ENCODE data around the gene NOP9. TPM values are rescaled to one million over a fixed set of nuclear protein-coding genes. Genes with fewer than 3 reads are reported as not detected.
A peak's percentile ranks its signal among the peaks of the same experiment; 100 is the strongest.
"Not testable (repeated sequence)": the region's sequence is repeated elsewhere in the genome, so short reads cannot be mapped to it uniquely, and the experiment has no call there.

Gene NOP9
- total and polyA plus RNA-seq, 4 experiments from 2014 or later = 0.83 to 28.1 (median 12.3) TPM

DNA sequence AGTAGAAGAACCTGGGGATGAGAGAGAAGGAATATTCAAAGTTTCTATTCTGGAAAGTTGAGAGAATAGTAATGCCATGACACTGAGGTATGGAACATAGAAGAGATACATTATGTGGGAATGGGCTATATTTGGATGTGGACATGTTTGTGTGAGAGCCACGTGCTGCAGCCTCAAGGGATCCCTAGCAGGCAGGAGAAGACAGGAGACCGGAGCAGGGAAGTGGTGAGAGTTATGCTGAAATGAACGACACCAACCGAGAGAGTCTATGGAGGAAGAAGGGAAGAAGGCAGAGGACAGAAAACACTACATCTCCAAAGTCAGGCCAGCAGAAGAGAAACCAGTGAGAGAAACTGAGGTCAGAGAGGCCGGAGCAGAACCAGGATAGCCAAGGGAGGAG lies 50.1 kb downstream of the NOP9 start:
- Histone ChIP-seq H3K36me3 (ENCODE audit: insufficient read depth, low read length) (no peaks in the 10 kb centered on the region), H3K4me1 (ENCODE audit: insufficient read depth, low read length) (no peaks in the 10 kb centered on the region), H3K4me3 (ENCODE audit: low read length in 2 of 2) (no peak overlapping the region), H3K9me3 (ENCODE audit: control insufficient read depth in 1 of 2, low read length in 2 of 2) (no peaks in the 10 kb centered on the region), H3K27ac (ENCODE audit: low read depth, low read length) (no peak overlapping the region), H3K27me3 (ENCODE audit: insufficient read depth, low read length) (peaks cover 3% of the 10 kb centered on the region)
- ChIA-PET CTCF (ENCODE audit: partially characterized antibody) (no interaction called here), POLR2A (ENCODE audit: partially characterized antibody) (interaction anchor here (0.7 kb wide), 1 partner anchor 10 kb away, joined by 3 read pairs; the partner anchor contains the start of gene RIPK3)
- H3K4me3 Mint-ChIP-seq = no peak overlapping the region
- no peaks in the 10 kb centered on the region for H3K36me3 Mint-ChIP-seq
- intact Hi-C loops (cut with micrococcal nuclease) = no loop called here
- no peaks in the 10 kb centered on the region for H3K4me1 Mint-ChIP-seq
- no peak for DNase-seq
- no peaks in the 10 kb centered on the region for H3K9me3 Mint-ChIP-seq
- peak overlapping the region in 1 of 7 donors; percentile 26 for H3K27ac Mint-ChIP-seq
- peaks cover 39 to 46% of the 10 kb centered on the region in 2 donors for H3K27me3 Mint-ChIP-seq

DNA sequence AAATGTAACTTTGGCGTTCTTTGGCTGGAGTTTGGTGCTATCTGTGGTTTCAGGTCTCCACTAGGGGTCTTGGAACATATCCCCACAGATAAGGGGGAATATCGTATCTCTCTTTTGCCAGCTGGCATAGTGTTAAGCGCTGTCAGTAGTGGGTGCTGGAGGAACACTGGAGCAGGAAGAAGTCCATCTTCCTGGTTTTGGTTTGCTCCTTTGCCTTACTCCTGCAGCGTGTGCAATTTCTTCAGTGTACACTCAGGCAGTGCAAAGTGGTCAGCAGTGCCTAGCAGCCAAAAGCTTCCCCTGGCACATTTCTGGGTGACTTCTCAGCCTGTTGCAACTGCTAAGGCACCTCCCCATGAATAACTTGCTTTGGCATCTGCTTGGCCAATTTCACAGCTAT lies 51.9 kb downstream of the NOP9 start:
- ChIA-PET POLR2A (ENCODE audit: partially characterized antibody) (no interaction called here), CTCF (ENCODE audit: partially characterized antibody) (interaction anchor here (1.7 kb wide), 1 partner anchor 18 kb away, joined by 6 read pairs; no protein-coding TSS in a partner anchor)
- intact Hi-C loops (cut with micrococcal nuclease) = no loop called here
- peaks cover 3% of the 10 kb centered on the region for H3K27me3 ChIP-seq (ENCODE audit: insufficient read depth, low read length)
- no peaks in the 10 kb centered on the region for H3K9me3 ChIP-seq (ENCODE audit: control insufficient read depth in 1 of 2, low read length in 2 of 2)
- no peak for DNase-seq
- H3K36me3 Mint-ChIP-seq = no peaks in the 10 kb centered on the region
- H3K9me3 Mint-ChIP-seq = no peaks in the 10 kb centered on the region
- H3K27ac Mint-ChIP-seq = no peak overlapping the region
- peaks cover 34 to 37% of the 10 kb centered on the region in 2 donors for H3K27me3 Mint-ChIP-seq
- no peak overlapping the region for H3K4me3 Mint-ChIP-seq
- H3K36me3 ChIP-seq (ENCODE audit: insufficient read depth, low read length) = no peaks in the 10 kb centered on the region
- no peak overlapping the region for H3K4me3 ChIP-seq (ENCODE audit: low read length in 2 of 2)
- no peaks in the 10 kb centered on the region for H3K4me1 Mint-ChIP-seq
- no peaks in the 10 kb centered on the region for H3K4me1 ChIP-seq (ENCODE audit: insufficient read depth, low read length)
- H3K27ac ChIP-seq (ENCODE audit: low read depth, low read length) = no peak overlapping the region

DNA sequence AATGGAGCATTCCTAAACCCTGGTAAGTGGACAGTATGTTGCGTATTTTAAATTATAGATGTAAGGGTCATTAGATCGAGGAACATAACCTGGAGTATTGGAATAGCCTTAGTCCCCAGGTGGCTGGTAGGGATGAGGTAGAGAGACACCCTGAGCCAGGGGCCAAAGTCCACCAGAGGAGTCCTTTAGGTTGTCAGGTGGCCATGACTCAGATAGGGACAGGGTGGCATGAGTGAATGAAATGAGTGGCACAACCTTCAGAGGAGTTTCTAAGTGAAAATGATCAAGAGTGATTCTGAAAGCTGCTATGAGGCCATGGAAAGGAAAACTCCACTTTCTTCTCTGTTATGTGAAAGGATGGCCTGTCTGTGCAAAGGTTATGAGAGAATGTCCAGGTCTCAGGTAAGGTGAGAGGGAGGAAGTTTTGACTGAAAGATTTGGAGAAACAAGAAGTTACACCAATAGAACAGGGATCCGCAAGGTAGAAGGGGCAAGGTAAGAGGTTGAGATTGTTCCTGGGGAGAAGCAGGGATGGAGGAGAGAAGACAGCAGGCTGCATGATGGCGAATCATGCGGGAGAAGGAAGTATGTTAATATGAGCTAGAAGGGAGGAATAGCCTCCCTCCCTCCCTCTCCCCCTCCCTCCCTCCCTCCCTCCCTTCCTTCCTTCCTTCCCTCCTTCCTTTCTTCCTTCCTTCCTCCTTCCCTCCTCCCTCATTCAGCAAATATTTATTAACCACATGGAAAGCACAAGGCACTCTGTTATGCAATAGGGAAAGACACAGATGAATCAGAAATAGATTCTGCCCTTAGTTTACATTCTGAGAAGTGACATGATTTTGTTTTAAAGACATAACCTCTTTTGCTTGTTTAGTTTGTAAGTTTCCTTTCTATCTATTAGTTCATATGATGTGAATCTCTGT lies 54.2 kb downstream of the NOP9 start:
- Histone ChIP-seq H3K27me3 (ENCODE audit: insufficient read depth, low read length) (peaks cover 8% of the 10 kb centered on the region), H3K36me3 (ENCODE audit: insufficient read depth, low read length) (no peaks in the 10 kb centered on the region), H3K4me3 (ENCODE audit: low read length in 2 of 2) (no peak overlapping the region), H3K9me3 (ENCODE audit: control insufficient read depth in 1 of 2, low read length in 2 of 2) (no peaks in the 10 kb centered on the region), H3K4me1 (ENCODE audit: insufficient read depth, low read length) (no peaks in the 10 kb centered on the region), H3K27ac (ENCODE audit: low read depth, low read length) (no peak overlapping the region)
- CTCF ChIA-PET (ENCODE audit: partially characterized antibody) = interaction anchor here (1.3 kb wide), 1 partner anchor 77 kb away, joined by 3 read pairs; no protein-coding TSS in a partner anchor
- no peak for DNase-seq
- intact Hi-C loops (cut with micrococcal nuclease) = no loop called here
- POLR2A ChIA-PET (ENCODE audit: partially characterized antibody) = interaction anchor here (0.6 kb wide), 1 partner anchor 76 kb away, joined by 3 read pairs; the partner anchor contains the start of genes CBLN3 and KHNYN
- Mint-ChIP-seq H3K27me3 (peaks cover 34 to 36% of the 10 kb centered on the region in 2 donors), H3K27ac (no peak overlapping the region), H3K4me3 (no peak overlapping the region), H3K9me3 (no peaks in the 10 kb centered on the region), H3K4me1 (no peaks in the 10 kb centered on the region), H3K36me3 (no peaks in the 10 kb centered on the region)

DNA sequence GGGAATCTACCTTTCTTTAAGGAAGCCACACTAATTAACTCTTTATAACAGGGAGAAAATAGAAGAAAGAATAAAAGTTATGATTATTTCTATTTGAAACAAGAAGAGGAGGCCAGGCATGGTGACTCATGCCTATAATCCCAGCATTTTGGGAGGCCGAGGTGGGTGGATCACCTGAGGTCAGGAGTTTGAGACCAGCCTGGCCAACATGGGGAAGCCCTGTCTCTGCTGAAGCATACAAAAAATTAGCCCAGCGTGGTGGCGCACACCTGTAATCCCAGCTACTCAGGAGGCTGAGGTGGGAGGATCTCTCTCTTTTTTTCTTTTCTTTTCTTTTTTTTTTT lies 54.8 kb downstream of the NOP9 start:
- H3K27me3 Mint-ChIP-seq = peaks cover 33 to 34% of the 10 kb centered on the region in 2 donors
- H3K27me3 ChIP-seq (ENCODE audit: insufficient read depth, low read length); H3K4me1 ChIP-seq (ENCODE audit: insufficient read depth, low read length); POLR2A ChIA-PET (ENCODE audit: partially characterized antibody); H3K27ac ChIP-seq (ENCODE audit: low read depth, low read length); H3K4me1 Mint-ChIP-seq; H3K4me3 Mint-ChIP-seq; H3K9me3 Mint-ChIP-seq; H3K36me3 ChIP-seq (ENCODE audit: insufficient read depth, low read length); H3K9me3 ChIP-seq (ENCODE audit: control insufficient read depth in 1 of 2, low read length in 2 of 2); DNase-seq; intact Hi-C loops (cut with micrococcal nuclease); H3K36me3 Mint-ChIP-seq; H3K4me3 ChIP-seq (ENCODE audit: low read length in 2 of 2); H3K27ac Mint-ChIP-seq: not testable (repeated sequence)
- CTCF ChIA-PET (ENCODE audit: partially characterized antibody) = interaction anchor here (0.7 kb wide), 1 partner anchor 121 kb away, joined by 3 read pairs; no protein-coding TSS in a partner anchor

DNA sequence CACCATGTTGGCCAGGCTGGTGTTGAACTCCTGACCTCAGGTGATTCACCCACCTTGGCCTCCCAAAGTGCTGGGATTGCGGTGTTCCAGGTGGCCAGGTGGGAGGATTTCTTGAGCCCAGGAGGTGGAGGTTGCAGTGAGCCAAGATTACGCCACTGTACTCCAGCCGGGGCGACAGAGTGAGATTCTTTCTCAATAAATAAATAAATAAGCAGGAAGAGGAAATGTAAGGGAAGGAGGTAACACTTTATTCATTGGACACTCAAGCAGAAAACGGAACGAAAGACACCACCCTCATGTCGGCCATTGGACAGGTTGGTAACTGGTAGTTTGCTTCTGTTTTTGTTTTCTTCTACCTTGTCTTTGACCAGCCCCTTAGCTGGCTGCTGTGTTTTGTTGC lies 55.4 kb downstream of the NOP9 start:
- Histone ChIP-seq H3K4me3 (ENCODE audit: low read length in 2 of 2) (no peak overlapping the region), H3K27ac (ENCODE audit: low read depth, low read length) (no peak overlapping the region), H3K9me3 (ENCODE audit: control insufficient read depth in 1 of 2, low read length in 2 of 2) (no peaks in the 10 kb centered on the region), H3K36me3 (ENCODE audit: insufficient read depth, low read length) (no peaks in the 10 kb centered on the region), H3K4me1 (ENCODE audit: insufficient read depth, low read length) (no peaks in the 10 kb centered on the region), H3K27me3 (ENCODE audit: insufficient read depth, low read length) (peaks cover 8% of the 10 kb centered on the region)
- ChIA-PET CTCF (ENCODE audit: partially characterized antibody) (interaction anchor here (0.7 kb wide), 1 partner anchor 120 kb away, joined by 3 read pairs; no protein-coding TSS in a partner anchor), POLR2A (ENCODE audit: partially characterized antibody) (no interaction called here)
- no peak for DNase-seq
- no peaks in the 10 kb centered on the region for H3K36me3 Mint-ChIP-seq
- no peaks in the 10 kb centered on the region for H3K4me1 Mint-ChIP-seq
- intact Hi-C loops (cut with micrococcal nuclease) = no loop called here
- no peak overlapping the region for H3K4me3 Mint-ChIP-seq
- H3K9me3 Mint-ChIP-seq = peaks cover 0 to 6% (median 2%) of the 10 kb centered on the region in 8 donors
- H3K27me3 Mint-ChIP-seq = peaks cover 29% of the 10 kb centered on the region in 2 donors
- H3K27ac Mint-ChIP-seq = no peak overlapping the region

DNA sequence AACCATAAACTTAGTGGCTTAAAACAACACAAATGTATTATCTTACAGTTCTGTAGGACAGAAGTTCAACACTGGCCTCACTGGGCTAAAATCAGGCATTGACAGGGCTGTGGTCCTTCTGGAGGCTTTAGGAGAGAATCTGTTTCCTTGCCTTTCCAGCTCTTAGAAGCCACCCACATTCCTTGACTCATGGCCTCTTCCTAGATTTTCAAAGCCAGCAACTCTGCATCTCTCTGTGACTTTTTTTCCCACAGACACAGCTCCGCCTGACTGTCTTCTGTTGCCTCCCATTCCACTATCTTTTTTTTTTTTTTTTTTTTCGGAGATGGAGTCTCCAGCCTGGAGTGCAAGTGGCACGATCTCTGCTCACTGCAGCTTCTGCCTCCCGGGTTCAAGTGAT lies 56.6 kb downstream of the NOP9 start:
- Mint-ChIP-seq H3K9me3 (peaks cover 0 to 15% (median 5%) of the 10 kb centered on the region in 8 donors), H3K27ac (no peak overlapping the region), H3K4me3 (no peak overlapping the region), H3K36me3 (peaks cover 3 to 5% of the 10 kb centered on the region in 2 donors), H3K4me1 (no peaks in the 10 kb centered on the region), H3K27me3 (peaks cover 23 to 30% of the 10 kb centered on the region in 2 donors)
- no peak for DNase-seq
- Histone ChIP-seq H3K4me1 (ENCODE audit: insufficient read depth, low read length) (no peaks in the 10 kb centered on the region), H3K27me3 (ENCODE audit: insufficient read depth, low read length) (peaks cover 7% of the 10 kb centered on the region), H3K9me3 (ENCODE audit: control insufficient read depth in 1 of 2, low read length in 2 of 2) (no peaks in the 10 kb centered on the region), H3K27ac (ENCODE audit: low read depth, low read length) (no peak overlapping the region), H3K4me3 (ENCODE audit: low read length in 2 of 2) (no peak overlapping the region), H3K36me3 (ENCODE audit: insufficient read depth, low read length) (no peaks in the 10 kb centered on the region)
- CTCF ChIA-PET (ENCODE audit: partially characterized antibody) = interaction anchor here (1.0 kb wide), 1 partner anchor 75 kb away, joined by 3 read pairs; no protein-coding TSS in a partner anchor
- POLR2A ChIA-PET (ENCODE audit: partially characterized antibody) = no interaction called here
- intact Hi-C loops (cut with micrococcal nuclease) = no loop called here

Data from CD4-positive, alpha-beta memory T cell (primary cell).